A673 (cell line): ENCODE data around the gene EIF4E3.

Source experiments
- EZH2 ChIP-seq: fragments of 200-600 bp; sonication (generic); IDR thresholded peaks from 2 replicates; pipeline ENCODE4 v1.6.1; 2017; ENCODE audit warnings: borderline replicate concordance, low read depth, mild to moderate bottlenecking, mixed read lengths, antibody characterized with exemption, low read length; ENCODE audit not compliant: poor library complexity, severe bottlenecking
- TF ChIP-seq, protein P1 (sequence below): fragments of 300-800, 200-600 bp; sonication (generic); conservative IDR thresholded peaks from 2 replicates; pipeline ENCODE4 v1.5.1; 2017; ENCODE audit warnings: low read depth, mild to moderate bottlenecking, antibody characterized with exemption, low read length, moderate library complexity, mixed read lengths

GRCh38 chr3:71733319-71733718 lies 8.1 kb upstream of the EIF4E3 start:
- TF ChIP-seq, protein P1, sequence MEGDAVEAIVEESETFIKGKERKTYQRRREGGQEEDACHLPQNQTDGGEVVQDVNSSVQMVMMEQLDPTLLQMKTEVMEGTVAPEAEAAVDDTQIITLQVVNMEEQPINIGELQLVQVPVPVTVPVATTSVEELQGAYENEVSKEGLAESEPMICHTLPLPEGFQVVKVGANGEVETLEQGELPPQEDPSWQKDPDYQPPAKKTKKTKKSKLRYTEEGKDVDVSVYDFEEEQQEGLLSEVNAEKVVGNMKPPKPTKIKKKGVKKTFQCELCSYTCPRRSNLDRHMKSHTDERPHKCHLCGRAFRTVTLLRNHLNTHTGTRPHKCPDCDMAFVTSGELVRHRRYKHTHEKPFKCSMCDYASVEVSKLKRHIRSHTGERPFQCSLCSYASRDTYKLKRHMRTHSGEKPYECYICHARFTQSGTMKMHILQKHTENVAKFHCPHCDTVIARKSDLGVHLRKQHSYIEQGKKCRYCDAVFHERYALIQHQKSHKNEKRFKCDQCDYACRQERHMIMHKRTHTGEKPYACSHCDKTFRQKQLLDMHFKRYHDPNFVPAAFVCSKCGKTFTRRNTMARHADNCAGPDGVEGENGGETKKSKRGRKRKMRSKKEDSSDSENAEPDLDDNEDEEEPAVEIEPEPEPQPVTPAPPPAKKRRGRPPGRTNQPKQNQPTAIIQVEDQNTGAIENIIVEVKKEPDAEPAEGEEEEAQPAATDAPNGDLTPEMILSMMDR, result no peak
- TF ChIP-seq EZH2, result no peak
